ENCODE data around the gene GUCD1. TPM values are rescaled to one million over a fixed set of nuclear protein-coding genes. Genes with fewer than 3 reads are reported as not detected.
A peak's percentile ranks its signal among the peaks of the same experiment; 100 is the strongest.
"Not testable (repeated sequence)": the region's sequence is repeated elsewhere in the genome, so short reads cannot be mapped to it uniquely, and the experiment has no call there.

The GUCD1 gene
- total RNA-seq, 4 donors from 2014 or later = 51.6 to 89.7 (median 74.2) TPM

DNA sequence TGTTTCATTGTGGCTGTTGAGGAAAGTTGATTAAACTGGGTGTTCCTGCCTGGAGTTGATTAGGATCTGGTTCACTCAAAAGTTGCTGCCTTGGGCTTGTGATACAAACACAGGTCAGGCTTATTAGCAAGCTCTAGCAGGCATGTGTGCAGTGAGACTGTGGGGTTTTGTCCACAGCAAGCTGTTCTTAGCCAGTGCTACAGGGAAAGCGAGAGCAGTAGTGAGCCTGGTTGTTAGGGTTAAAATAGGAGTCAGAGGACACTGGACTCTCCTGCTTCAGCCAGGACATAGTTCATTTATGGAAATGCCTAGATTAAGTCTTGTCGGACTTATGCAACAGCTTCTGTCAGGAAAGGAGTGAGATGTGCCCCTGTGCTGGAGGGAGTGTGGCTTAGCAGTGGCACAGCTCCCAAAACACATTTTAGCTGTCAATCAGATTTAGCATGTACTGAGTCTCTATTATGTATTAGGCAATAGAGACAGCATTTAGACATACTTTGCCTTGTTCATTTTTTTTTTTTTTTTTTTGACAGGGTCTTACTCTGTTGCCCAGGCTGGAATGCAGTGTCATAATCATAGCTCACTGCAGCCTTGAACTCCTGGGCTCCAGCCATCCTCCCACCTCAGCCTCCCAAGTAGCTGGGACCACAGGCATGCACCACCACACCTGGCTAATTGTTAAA is 9.6 kb upstream of the GUCD1 start:
- Histone ChIP-seq H3K36me3 (peaks cover 17 to 28% of the 10 kb centered on the region in 2 donors), H3K27me3 (no peaks in the 10 kb centered on the region), H3K27ac (no peak overlapping the region), H3K4me1 (peaks cover 11 to 15% of the 10 kb centered on the region in 2 donors), H3K9me3 (no peaks in the 10 kb centered on the region), H3K4me3 (replicated peaks in 1 of 3) (no peak overlapping the region)
- WGBS, 2 donors = 82 to 85% methylated on average over 2 of the region's 2 CpGs
- TF ChIP-seq POLR2A (IDR thresholded peaks at IDR 0.05) (no peak), CTCF (IDR thresholded peaks at IDR 0.05) (no peak)
- intact Hi-C loops (cut with DNase I) = no loop called here
- DNase-seq = no peak

- TF ChIP-seq POLR2A (IDR thresholded peaks at IDR 0.05) (no peak), CTCF (IDR thresholded peaks at IDR 0.05) (no peak)
- intact Hi-C loops (cut with DNase I) = no loop called here
- Histone ChIP-seq H3K27ac (no peak overlapping the region), H3K4me1 (peaks cover 11 to 15% of the 10 kb centered on the region in 2 donors), H3K4me3 (replicated peaks in 1 of 3) (no peak overlapping the region), H3K27me3 (no peaks in the 10 kb centered on the region), H3K36me3 (peaks cover 17 to 24% of the 10 kb centered on the region in 2 donors), H3K9me3 (no peaks in the 10 kb centered on the region)
- WGBS, 2 donors = 92 to 96% methylated on average over 2 of the region's 2 CpGs
- DNase-seq = no peak
Observed at GRCh38 chr22:24563246-24563645, 8.3 kb upstream of the GUCD1 start.

DNA sequence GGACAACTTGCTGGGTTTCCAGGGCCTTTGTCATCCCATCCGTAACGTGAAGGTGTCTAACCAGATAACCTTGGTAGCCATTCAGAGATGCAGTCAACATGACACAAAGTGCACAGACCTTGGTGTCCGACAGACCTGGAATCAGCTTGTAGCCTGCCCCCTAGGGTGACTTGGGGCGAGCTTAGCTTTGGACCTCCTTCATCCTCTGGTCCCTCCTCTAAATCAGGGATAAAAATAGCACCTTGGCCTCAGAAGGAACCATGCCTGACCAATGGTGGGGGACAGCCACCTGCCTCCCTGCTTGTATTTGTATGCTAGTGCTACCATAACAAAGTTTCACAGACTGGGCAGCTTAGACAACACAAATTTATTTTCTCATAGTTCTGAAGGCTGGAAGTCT is 4.5 kb upstream of the GUCD1 start:
- Histone ChIP-seq H3K4me3 (replicated peaks in 1 of 3) (no peak overlapping the region), H3K9me3 (no peaks in the 10 kb centered on the region), H3K27ac (no peak overlapping the region), H3K36me3 (peaks cover 14 to 20% of the 10 kb centered on the region in 2 donors), H3K4me1 (peaks cover 12% of the 10 kb centered on the region in 2 donors), H3K27me3 (no peaks in the 10 kb centered on the region)
- no peak for TF ChIP-seq POLR2A (IDR thresholded peaks at IDR 0.05)
- WGBS, 2 donors = 66 to 78% methylated on average over 4 of the region's 4 CpGs
- intact Hi-C loops (cut with DNase I) = no loop called here
- DNase-seq = no peak

DNA sequence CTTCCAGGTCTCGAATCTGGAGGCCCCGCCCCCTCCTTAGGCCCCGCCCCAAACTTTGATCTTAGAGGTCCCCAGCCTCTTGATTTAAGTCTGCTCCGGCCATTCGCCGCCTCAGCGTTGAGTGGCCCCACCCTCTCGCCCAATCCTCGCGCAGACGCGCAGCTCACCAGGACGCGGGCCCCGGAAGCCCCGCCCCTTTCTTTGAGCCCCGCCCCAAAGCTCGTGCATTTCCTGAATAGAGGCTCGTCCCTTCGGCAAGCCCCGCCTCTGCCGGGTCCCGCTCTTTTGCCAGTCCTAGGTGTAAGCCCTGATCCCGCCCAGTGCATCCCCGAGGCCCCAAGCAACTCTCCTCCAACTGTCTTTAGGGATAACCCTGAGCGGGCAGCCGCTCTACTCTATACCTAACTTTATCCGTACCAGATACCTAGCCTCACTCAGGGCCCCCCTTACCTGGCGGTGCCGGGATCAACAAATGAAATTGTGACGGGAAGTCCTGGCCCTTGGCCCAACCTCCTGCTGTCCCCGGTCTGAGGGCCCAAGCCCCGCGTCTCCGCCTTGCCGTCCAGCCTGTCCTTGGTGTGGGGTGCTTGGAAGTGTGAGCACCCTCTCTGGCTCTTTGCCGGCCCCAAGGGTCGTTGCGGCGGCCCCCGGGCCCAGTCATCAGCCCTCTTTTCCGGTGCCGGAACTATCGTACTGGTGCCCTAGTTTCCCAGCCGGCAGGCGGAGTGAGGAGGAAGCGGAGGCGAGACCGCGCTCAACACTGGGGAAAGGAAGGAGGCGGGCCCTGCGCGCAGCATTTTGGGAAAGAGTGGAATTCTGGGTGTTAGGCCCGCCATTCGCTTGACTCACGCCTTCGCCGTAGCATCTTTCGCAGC is 464 bp upstream of the GUCD1 start, which contains the start of gene SNRPD3:
Gene SNRPD3, plus strand, starts transcription at position 835 of the 875 bp plus-strand sequence. CDS start 1,676 bp downstream, outside the sequence.
- peak in 1 of 2 donors; percentile 53 for TF ChIP-seq POLR2A (IDR thresholded peaks at IDR 0.05)
- TF ChIP-seq CTCF (IDR thresholded peaks at IDR 0.05) = peak in 4 of 6 experiments; percentile 29 to 43 (median 42)
- Histone ChIP-seq H3K4me1 (peaks cover 22 to 27% of the 10 kb centered on the region in 2 donors), H3K36me3 (peaks cover 12 to 14% of the 10 kb centered on the region in 2 donors), H3K4me3 (replicated peaks in 1 of 3) (peak within 1 kb of the TSS; percentile 77 to 99 (median 97)), H3K27ac (peak within 1 kb of the TSS; percentile 91 to 99 (median 98)), H3K27me3 (no peaks in the 10 kb centered on the region), H3K9me3 (no peaks in the 10 kb centered on the region)
- WGBS, 2 donors = 1% methylated on average over 38 to 39 of the region's 59 CpGs
- intact Hi-C loops (cut with DNase I) = no loop called here
- peak; percentile 100 for DNase-seq

DNA sequence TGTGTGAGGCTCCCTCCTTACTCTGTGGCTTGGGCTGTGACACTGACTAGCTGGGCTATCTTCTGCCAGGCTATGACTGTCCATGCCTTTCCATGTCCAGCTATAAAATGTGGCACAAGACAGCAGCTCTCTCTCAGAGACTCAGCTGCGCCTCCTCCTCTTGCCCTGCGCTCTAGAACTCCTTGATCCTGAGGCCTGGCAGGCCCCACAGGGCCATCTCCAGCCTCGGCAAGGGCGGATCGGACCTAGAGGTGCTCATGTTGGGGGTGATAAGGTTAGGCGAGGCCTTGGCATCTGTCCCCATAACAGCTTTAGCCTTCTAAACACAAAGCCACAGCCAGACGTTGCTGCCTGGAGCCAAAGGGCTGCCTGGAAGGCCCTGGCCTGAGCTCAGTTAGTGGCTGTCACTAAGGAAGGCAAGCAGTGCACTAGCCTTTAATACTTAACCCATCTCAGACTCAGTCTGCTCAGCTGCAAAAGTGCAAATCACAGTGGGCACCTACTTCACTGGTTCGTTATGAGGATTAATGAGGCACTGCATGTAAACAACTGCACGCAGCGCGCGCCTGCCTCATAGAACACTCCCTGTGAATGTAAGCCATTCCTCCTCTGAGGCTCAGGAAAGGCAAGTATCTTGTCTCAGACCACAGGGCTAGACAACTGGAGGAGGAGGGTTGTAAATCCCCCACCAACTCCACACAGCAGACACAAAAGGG is 1.2 kb downstream of the GUCD1 start:
- DNase-seq = no peak
- H3K36me3 ChIP-seq = peaks cover under 1 to 3% of the 10 kb centered on the region in 2 donors
- 53 to 69% methylated on average over 9 to 11 of the region's 12 CpGs for WGBS, 2 donors
- H3K9me3 ChIP-seq = no peaks in the 10 kb centered on the region
- peak overlapping the region in 1 of 3 donors; percentile 86 for H3K27ac ChIP-seq
- no peak for TF ChIP-seq POLR2A (IDR thresholded peaks at IDR 0.05)
- no peak for TF ChIP-seq CTCF (IDR thresholded peaks at IDR 0.05)
- peaks cover 22 to 27% of the 10 kb centered on the region in 2 donors for H3K4me1 ChIP-seq
- H3K27me3 ChIP-seq = no peaks in the 10 kb centered on the region
- H3K4me3 ChIP-seq (replicated peaks in 1 of 3) = peak overlapping the region; percentile 74 to 99 (median 96)
- intact Hi-C loops (cut with DNase I) = no loop called here

DNA sequence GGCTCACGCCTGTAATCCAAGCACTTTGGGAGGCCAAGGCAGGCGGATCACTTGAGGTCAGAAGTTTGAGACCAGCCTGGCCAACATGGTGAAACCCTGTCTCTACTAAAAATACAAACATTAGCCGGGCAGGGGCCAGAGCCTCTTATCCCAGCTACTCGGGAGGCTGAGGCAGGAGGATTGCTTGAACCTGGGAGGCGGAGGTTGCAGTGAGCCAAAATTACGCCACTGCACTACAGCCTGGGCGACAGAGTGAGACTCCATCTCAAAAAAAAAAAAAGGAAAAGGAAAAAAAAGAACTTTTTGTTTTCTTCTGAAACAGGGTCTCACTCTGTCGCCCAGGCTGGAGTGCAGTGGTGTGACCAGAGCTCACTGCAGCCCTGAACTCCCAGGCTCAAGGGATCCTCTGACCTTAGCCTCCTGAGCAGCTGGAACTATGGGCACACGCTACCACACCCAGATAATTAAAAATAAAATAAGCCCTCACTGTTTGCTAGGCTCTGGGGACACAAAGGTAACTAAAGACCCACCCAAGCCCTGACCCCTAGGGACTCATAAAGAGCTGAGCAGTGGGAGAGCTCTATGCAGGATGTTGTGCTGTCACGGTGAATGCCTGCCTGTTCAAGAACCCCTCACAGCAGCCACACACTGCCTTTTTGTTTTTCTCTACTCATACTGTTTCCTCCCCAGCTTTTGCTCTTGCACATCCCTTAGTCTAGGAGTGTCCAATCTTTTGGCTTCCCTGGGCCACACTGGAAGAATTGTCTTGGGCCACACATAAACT is 2.2 kb downstream of the GUCD1 start:
- H3K27ac ChIP-seq; H3K36me3 ChIP-seq; H3K27me3 ChIP-seq; H3K9me3 ChIP-seq; DNase-seq; H3K4me3 ChIP-seq (replicated peaks in 1 of 3); intact Hi-C loops (cut with DNase I): not testable (repeated sequence)
- H3K4me1 ChIP-seq = peaks cover 22 to 27% of the 10 kb centered on the region in 2 donors
- WGBS, 2 donors = 90 to 92% methylated on average over 10 of the region's 10 CpGs
